ENCODE results near the gene ACTR3C. TPM values are rescaled to one million over a fixed set of nuclear protein-coding genes. Genes with fewer than 3 reads are reported as not detected.

Gene ACTR3C
- total RNA-seq, 1 donor from 2014 or later: 12.1 TPM

DNA sequence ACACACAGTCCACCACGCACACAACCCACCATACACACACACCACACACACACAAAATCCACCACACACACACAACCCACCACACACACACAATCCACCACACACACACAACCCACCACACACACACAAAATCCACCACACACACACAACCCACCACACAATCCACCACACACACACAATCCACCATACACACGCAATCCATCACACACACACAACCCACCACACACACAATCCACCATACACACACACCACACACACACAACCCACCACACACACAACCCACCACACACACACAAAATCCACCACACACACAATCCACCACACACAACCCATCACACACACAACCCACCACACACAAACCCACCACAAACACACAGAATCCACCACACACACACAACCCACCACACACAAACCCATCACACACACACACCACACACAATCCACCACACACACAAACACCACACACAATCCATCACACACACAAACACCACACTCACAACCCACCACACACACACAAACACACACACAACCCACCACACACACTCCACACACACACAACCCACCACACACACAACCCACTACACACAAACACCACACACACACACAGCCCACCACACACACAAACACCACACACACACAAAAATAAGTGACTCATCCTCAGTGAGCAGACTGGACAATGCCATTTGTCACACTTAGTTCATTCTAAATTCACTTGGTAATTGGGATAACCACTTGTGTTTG is 36.4 kb upstream of the ACTR3C start:
- no peak for DNase-seq

DNA sequence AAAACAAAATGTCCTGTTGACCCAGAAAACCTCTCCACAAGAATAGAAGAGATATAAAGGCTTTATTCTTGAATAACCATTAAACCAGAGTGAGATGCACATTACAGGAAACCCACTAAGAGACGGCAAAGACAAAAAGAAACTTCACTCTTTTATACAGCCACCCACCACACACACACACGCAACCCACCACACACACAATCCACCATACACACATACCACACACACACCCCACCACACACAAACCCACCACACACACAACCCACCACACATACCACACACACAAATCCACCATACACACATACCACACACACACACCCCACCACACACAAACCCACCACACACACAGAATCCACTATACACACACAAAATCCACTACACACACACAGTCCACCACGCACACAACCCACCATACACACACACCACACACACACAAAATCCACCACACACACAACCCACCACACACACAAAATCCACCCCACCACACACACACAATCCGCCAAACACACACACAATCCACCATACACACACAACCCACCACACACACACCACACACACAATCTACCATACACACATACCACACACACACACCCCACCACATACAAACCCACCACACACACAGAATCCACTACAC is 35.8 kb upstream of the ACTR3C start:
- DNase-seq: no peak

DNA sequence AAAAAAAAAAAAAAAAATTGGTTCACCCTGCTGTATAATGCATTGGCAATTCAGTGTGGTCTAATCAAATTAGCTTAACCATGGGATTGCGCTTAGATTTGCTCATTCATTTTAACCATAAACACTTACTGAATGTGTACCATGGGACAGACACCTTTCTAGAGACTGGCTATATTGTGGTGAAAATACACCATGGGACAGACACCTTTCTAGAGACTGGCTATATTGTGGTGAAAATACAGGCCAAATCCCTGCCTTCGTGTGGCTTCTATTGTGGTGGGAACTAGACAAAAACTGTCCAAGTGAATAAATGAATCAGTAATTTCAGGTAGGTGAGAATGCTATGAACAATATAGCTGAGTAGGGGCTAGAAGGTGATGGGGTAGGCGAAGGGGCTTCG is 35.1 kb upstream of the ACTR3C start:
- DNase-seq: no peak

DNA sequence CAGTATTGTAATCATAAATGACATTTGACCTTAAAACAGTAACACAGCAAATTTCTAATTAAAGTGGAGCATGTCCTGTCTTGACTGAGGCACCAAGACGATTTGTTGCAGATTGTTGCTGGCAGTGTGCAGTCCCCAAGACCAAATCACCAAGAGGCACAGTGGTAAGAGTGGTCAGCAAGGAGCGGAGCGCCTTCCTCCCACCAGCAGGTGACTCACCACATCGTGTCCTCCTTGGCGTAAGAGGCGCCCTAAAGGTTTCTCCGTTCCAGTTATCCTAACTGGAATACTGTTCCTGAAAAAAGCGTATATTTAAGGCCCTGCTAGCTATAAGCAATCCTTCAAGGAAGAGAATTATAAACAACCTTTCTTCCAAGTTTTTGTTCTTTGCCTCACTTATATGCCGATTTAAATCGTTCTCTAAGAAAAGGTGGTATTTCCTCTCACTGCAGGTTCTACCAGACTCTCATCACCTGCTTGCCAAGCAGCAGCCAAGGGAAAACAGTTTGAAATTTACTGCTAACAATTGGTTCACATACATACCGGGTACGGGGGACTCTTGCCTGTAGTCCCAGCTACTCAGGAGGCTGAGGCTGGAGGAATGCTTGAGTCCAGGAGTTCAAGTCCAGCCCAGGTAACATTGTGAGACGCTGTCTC is 34.6 kb upstream of the ACTR3C start:
- DNase-seq: no peak

DNA sequence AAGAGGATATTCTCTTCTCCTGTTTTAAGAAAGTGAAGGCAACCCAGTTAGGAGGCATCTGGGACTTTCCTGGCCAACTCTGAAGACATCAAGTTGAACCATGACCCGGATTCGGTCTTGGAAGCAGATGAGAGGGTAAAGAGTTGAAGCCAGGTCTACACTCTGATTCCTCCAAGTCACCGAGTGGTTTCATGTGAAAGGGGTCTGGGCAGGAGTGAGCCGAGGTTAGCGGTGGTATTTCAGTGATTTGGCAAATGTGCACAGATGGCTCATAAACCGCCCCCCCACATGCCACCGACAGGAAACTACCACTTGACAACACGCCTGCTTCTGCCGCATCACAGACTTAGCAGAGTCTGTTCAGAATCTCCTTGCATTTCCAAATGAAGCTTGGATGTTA is 33.9 kb upstream of the ACTR3C start:
- no peak for DNase-seq

DNA sequence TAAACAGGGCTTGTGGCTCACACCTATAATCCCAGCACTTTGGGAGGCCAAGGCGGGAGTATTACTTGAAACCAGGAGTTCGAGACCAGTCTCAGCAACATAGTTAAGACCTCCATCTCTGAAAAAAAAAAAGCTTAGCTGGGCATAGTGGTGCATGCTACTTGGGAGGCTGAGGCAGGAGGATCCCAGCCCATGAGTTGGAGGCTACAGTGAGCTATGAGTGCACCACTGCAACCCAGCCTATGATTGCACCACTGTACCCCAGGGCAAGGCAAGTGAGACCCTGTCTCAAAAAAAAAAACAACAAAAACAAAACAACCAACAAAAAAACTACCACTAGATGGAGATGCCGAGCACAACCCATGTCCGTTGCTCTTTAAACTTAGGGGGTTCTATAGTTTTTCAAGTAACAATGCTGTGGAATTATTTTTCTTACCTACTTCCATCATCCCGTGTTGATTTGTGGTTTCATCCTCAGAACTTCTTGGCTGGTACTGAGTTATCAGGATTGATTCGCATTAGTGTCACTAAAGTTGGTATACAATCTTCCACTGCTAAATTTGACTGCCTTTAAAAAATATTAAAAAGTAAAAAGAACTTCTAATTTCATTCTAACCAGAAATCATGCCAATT is 33.0 kb upstream of the ACTR3C start:
- DNase-seq: peak; percentile 66

DNA sequence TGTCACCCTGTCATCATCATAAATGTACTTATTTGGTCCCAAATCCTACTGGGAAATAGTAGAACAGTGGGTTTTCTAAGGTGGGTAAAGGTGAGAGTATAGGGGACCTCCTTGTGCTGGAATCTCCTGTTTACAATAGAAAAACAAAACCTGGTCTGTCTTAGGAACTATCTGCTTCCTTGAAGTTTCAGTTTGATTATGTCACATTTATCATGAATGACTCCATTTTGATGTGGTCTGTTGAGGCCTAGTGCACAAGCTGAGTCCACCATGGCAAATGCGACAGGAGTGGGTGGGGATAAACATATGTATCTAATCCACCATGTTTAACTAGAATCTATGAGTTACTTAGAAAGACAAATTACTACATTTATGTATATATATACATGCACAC is 32.3 kb upstream of the ACTR3C start:
- DNase-seq: no peak

DNA sequence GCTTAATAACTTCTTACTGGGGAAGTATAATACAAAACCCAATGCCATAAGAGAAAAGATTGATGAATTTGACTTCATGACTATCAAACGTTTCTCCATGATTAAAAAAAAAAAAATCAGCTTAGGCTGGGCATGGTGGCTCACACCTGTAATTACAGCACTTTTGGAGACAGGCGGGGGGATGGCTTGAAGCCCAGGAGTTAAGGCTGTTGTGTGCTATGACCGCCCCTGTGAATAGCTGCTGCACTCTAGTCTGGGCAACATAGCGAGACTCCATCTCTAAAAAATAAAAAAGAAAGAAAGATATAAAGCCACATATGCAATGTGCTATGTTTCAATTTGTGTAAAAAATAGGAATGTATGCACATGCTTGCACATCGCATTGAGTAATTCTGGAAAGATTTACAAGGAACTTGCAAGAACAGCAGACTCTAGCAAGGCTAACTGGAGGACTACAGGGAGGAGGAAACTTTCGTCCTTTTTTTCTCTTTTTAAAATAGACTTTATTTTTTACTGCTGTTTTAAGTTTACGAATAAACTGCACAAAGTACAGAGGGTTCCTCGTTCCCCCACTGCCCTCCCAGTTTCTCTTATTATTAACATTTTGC is 28.3 kb upstream of the ACTR3C start:
- no peak for DNase-seq

DNA sequence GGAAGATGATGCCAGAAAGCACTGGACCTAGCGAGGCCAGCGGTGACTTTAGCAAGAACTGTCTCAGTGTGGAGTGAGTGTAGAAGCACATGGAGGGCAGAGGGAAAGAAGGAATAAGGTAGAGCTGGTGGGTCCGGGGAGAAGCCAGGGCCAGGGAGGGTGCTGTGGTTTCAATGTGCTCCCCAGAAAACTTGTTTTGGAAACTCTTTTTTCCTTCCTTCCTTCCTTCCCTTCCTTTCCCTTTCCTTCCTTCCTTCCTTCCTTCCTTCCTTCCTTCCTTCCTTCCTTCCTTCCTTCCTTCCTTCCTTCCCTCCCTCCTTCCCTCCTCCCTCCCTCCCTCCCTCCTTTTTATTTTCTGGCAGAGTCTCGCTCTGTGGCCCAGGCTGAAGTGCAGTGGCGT is 23.6 kb upstream of the ACTR3C start:
- no peak for DNase-seq

DNA sequence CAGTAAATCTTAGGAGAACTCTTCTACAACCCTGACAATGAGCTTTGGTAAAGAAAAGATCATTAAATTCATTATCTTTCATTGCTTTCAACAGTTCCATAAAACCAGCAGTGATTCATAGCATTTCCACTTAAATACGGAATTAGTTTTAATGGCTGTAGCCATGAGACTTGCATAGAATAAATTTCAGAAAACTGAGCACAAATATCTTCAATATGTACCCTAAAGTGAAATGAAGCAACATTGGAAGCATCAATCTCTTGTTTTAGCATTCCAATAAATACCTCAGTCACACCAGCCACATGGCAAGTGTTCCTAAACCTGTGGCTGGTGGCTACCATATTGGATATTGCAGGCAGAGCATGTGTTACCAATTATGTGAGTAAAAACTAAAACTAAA is 21.7 kb upstream of the ACTR3C start:
- DNase-seq: no peak

DNA sequence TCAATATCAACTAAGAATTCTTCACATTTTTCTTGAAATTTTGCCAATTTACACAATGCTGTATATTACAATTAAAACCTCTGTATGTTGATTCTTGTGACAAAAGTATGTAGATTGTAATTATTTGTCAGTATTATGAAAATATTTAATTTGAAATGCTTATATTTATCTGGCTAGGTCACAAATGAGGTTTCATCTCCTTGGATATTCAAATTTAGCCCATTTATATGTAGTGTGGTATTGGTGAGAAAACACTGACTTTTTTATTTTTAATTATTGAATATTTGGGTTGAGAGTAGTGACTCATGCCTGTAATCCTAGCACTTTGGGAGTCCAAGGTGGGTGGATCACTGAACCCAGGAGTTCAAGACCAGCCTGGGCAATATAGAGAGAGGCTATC is 21.0 kb upstream of the ACTR3C start:
- DNase-seq: no peak

DNA sequence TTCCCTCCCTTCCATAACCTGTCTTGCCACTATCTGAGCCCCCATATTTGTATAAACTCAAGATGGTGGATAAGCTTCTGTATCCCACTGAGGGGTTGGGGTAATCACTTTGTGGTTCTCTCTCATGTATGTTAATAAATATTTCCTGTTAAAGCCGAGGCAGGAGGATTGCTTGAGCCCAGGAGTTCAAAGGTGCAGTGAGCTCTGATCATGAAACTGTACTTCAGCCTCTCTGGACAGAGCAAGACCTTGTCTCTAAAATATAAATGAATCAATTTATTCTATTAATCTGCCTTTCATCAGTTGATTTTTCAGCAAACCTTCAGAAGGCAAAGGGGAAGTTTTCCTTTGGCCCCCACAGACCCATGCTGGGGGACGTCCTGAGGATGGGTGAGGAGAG is 19.9 kb upstream of the ACTR3C start:
- no peak for DNase-seq

DNA sequence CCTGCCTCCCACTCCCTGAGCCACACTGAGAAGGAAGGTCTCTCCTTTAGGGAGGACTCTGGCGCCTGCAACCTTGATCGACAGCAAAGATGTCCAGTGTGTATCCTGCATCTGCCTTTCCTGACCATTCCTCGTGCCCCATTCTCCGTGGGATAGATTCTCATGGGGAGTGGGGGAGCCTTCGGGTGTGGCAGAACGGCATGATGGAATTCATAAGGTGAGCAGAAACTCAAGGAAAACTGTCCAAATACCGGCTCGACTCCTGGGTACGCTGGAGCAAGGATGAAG is 18.7 kb upstream of the ACTR3C start:
- DNase-seq: no peak

DNA sequence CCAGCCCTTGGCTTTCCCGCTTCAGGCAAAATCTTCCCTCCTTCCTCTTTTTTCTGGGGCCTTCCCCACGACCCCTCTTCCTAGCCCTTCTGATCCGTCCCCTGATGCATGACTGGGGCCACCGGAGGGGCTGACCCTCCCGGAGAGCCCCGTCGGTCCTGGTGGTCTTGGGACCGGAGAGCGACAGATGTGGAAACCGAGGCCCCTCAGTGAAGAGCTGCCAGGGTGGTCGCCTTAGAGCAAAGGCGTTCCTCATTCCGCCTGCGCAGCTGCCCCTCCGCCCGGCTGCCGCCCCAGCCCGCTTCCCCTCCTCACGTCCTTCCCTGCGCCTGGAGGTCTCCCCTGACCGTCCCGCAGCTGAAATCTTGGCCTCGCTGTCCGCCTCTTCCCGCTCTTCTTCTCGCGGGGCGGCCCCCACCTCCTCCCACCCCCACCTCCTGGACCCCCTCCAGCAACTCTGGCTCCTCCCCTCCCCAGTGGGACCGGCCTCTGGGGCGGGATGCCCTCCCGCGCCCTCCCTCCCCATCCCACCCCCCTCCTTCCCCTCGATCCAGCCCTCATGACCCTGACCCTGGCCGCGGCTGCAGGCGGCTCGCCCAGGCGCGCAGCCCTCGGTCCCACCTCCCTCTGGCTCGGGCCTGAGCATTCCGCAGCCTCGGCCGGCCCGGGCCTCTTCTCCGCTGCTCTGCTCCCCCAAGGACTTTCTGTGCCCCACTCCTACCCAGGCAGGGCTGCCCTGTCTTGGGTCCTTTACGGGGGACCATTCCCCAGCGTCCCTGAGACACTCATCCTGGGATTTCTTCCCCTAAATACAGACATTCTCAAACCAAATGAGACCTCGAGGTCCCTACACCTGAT is 18.1 kb upstream of the ACTR3C start, which contains the start of gene RARRES2:
TSS of gene RARRES2 (minus strand) at position 367 of the 858 bp plus-strand sequence. CDS start 1,020 bp downstream, outside the sequence.
- DNase-seq: peak; percentile 72

DNA sequence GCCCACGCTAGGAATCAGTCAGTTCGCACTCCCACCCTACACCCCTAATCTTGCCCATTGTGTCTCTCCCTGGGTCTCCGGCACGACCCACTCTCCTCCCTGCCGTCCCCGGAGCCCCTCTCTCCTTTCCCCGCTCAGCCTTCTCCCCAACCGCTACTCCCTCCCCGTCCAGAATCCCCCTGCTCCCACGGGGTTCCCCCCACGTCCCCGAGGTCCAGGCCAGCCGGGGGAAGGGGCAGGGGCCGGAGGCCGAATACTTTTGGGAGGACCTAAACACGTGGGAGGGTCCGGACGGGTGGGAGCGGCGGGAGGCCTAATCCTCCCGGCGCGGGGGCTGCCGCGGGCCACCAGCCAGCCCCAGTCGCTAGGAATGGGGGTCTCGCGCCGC is 17.5 kb upstream of the ACTR3C start:
- DNase-seq: no peak

DNA sequence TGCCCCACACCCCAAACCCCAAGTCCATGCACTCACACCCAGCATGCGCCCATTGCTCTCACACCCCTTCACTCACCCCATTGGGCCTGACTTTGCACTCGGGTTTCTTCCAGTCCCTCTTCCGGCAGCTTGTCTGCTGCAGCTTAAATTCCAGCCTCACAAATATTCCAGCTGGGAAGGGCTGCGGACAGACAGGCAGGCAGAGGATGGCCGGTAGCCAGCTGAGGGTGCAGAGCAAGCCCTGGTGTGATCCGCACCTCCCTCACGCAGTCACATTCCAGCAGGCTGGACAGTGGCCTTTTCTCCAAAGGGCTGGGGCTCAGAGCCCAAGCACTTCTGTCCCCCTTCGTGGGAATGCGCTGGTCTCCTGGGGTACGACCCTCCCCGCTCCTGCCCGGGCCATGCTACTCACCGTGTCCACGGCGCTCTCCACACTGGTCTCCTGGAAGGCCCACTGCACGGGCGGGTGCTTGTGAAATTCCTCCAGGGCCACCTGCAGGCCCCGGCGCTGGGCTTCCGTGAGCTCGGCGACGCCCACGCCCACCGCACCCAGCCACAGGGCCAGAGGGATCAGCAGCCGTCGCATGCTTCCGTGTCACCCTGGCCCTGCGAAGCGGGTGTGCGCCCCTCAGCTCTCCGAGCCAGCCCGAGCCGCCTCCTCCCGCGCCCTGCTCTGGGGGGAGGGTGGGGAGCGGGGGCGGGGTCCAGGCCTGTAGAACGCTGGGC is 16.8 kb upstream of the ACTR3C start:
- DNase-seq: peak; percentile 78

DNA sequence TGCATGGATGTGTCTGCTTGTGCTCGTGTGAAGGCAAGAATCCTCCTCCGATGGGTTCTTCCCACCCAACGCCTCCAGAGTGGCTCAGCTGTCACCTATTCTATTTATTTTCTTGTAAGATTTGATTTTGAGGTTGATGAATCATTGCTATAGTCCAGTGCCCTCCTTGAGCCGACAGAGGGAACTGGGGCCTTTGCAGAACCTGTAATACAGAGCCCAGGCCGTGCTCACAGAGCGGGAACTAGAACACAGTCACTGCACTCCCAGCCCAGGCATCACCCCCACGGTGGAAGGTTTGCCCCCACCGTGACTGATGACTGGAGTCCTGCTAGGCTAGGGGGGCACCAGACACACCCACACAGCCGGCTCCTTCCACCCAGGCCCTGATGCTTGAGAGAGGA is 16.1 kb upstream of the ACTR3C start:
- DNase-seq: no peak

DNA sequence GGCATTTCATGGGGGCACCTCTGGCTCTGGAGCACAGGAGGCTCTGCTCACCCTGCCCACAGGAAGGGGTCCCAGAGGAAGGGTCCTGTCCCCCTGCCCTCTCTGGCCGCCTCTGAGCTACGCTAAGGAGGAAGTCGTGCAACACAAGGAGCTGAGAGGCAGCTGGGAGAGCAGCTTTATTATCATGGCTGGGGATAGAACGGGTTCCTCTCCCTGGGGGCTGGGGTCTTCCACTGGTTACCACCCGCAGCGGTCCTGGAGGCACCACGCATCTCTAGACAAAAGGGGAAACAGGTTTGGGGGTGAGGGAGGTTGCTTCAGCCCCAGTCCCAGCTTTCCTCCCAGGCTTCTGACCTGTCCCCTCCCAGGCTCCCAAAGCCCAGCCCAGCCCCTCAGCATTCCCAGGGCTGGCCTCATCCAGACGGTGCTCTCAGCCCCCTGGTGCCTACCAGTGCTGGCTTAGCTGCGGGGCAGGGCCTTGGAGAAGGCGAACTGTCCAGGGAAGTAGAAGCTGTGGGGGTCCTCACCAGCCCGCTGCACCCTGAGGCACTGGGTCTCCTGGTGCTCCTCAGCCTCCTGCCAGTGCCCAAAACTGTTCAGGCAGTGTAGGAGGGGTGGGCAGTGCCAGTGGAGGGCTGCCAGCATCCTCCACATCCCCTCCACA is 15.0 kb upstream of the ACTR3C start:
- DNase-seq: no peak

DNA sequence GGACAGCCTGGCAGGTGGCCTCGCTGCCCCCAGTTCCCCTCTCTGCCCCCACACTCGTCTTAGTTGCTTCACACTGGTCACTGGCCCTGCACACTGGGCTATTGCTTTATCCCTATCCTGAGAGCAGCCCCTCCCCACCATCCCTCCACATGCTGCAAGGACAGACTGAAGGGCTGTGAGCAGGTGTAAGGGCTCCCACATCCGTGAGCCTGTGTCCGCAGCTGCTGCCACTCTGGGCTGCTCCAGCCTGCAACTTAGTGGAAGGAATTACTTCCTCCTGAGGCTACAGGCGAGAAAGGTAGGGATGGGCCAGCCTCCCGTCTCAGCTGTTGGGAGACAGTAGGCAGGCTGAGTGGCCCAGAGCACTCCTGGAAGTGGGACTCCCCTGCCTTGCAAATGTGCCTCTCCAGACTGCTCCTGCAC is 14.3 kb upstream of the ACTR3C start:
- DNase-seq: peak; percentile 75

DNA sequence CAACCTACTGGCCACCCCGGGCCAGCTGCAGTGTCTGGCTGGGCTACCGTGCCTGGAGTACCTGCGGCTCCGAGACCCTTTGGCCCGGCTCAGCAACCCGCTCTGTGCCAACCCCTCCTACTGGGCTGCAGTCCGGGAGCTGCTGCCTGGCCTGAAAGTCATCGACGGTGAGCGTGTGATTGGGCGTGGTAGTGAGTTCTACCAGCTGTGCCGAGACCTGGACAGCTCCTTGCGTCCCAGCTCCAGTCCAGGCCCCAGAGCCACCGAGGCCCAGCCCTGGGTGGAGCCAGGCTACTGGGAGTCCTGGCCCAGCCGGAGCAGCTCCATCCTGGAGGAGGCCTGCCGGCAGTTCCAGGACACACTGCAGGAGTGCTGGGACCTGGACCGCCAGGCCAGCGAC is 13.8 kb upstream of the ACTR3C start:
- no peak for DNase-seq

DNA sequence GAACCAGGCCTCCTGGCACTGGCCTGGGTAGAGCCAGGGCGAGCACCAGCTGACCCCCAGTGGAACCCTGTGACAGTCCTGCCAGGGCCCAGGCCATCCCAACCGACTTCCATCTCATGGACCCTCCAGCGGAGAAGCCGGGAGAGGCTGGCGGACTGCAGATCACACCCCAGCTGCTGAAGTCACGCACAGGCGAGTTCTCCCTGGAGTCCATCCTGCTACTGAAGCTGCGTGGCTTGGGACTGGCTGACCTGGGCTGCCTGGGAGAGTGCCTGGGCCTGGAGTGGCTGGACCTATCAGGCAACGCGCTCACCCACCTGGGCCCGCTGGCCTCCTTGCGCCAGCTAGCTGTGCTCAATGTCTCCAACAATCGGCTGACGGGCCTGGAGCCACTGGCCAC is 13.4 kb upstream of the ACTR3C start:
- DNase-seq: no peak

Data from tongue (tissue), 2 donors.